Frontal cortex (tissue), 4 donors: ENCODE results near the gene UPF1. TPM values are rescaled to one million over a fixed set of nuclear protein-coding genes. Genes with fewer than 3 reads are reported as not detected.

Source experiments
- DNase-seq, 2 donors: peaks; one replicate each; pipeline ENCODE4 v3.0.0; 2012; ENCODE audit warnings: low spot score in 2 of 2
- FAIRE-seq: peaks from 2 replicates; lab custom pipeline; 2012; peaks lifted over from hg19 to GRCh38; lab: Jason Lieb, UNC
- total RNA-seq: library from RNA; depleted of rRNA; stranded (reverse); fragments of >200 nt; gene quantifications from one replicate; pipeline ENCODE4 v1.2.3, GENCODE V29; 2014
- donor health status: control.
- donor health status: control.
- donor health status: control.

Gene UPF1
- 38.3 TPM for total RNA-seq

DNA sequence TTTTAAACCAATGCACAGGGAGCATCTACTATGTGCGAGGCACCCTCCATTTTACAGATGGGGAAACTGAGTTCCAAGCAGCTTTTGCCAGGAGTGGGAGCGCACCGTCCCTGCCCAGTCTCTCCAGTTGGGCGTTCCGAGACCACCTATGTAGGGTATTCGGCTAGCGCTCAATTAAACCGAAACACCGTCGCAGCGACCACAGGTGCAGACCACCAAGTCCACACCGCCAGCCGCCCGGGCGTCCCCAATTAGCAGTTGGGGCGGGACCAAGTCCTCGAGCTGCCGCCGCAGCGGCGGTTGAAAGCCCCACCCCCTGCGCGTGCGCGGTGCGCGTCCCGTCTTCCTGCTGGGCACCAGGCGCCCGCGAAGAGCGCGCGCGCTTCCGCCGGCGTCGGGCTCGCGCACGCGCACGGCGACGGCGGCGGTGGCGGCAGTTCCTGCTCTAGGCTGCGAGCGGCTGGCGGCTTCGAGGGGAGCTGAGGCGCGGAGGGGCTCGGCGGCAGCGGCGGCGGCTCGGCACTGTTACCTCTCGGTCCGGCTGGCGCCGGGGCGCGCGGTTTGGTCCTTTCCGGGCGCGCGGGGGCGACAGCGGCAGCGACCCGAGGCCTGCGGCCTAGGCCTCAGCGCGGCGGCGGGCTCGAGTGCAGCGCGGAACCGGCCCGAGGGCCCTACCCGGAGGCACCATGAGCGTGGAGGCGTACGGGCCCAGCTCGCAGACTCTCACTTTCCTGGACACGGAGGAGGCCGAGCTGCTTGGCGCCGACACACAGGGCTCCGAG, at the start of gene UPF1:
Gene UPF1, plus strand, starts transcription at position 436 of the 782 bp plus-strand sequence. Its CDS starts 251 bp downstream, at position 687.
- DNase-seq (peak; percentile 95), FAIRE-seq (no peak)

DNA sequence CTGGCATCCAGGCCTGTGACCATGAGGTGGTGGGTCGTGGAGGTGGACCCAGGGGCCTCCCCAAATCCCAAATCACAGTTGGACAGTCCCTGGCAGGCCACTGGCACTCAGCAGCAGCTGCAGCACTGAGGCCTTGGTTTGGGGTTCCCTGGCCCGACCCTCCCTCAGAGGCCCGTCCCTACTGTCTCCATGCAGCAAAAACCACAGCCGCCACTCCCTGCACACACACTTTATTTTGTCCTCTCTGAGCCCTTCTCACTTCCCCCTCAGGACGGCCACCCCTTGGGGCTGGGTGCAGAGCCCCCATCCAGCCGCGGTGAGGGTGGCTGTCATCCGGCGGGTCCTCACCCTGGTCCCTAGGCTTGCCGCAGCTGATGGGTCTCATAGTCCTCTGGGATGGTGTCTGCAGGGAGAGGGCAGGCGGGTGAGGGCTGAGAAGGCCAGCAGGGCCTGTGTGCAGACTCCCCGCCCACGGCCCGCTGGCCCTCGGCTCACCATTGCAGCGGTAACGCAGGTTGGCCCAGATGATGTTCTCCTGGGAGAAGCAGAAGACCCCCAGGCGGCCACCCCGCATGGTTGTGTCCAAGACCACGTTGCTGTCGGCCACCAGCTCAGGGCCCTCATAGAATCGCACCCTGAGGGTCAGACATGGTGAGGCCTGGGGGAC, 49.1 kb upstream of the UPF1 start:
- no peak for DNase-seq
- FAIRE-seq, result no peak

DNA sequence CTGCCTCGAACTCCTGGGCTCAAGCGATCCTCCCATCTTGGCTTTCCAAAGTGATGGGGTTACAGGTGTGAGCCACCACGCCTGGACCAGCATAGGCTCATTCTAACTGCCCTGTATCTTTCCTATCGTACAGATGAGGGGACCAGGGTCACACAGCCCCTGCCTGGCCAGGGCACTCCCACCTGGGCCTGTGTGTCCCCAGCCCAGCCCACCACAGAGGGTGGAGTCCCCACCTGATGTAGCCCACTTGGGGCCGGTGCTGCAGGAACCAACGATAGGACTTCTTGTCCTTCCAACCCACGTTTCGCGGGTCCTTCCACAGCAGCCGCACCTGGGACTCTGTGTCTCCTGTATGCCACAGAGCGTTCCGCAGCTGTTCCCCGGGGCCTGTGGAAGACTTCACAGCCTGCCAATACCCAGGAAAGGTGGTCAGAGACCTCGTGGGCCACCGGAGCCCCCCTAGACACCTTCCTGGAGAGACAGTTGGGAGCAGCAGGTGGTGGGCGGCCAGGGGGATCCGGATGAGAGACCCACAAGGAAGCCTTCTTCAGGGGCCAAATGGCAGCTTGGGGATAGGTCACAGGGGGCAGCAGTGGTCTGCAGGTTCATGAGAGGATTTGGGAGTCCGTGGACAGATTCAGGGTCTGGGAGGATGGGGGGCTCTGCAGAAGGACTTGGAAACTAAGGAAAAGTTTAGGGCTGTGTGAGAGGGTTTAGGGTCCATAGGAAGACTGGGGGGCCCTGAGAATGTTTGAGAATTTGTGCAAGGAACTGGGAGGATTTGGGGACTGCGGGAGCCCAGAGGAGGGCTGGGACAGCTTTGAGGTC, 47.6 kb upstream of the UPF1 start:
- FAIRE-seq, result no peak
- DNase-seq, result no peak

DNA sequence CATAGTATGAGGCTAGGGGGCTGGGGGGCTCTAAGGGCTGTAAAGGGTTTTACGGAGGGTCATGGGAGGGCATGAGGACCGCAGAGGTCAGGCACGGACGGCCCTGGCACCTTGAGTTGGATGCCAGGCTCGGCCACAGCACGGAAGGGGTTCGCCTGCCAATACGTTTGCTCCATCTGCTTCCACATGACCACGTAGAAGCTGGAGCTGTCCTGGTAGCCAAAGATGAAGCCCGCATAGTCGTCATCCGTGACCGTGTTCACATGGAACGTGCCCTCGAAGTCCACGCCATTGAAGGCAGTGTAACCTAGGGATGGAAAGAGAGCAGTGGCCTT, 47.0 kb upstream of the UPF1 start:
- no peak for FAIRE-seq
- DNase-seq, result no peak

DNA sequence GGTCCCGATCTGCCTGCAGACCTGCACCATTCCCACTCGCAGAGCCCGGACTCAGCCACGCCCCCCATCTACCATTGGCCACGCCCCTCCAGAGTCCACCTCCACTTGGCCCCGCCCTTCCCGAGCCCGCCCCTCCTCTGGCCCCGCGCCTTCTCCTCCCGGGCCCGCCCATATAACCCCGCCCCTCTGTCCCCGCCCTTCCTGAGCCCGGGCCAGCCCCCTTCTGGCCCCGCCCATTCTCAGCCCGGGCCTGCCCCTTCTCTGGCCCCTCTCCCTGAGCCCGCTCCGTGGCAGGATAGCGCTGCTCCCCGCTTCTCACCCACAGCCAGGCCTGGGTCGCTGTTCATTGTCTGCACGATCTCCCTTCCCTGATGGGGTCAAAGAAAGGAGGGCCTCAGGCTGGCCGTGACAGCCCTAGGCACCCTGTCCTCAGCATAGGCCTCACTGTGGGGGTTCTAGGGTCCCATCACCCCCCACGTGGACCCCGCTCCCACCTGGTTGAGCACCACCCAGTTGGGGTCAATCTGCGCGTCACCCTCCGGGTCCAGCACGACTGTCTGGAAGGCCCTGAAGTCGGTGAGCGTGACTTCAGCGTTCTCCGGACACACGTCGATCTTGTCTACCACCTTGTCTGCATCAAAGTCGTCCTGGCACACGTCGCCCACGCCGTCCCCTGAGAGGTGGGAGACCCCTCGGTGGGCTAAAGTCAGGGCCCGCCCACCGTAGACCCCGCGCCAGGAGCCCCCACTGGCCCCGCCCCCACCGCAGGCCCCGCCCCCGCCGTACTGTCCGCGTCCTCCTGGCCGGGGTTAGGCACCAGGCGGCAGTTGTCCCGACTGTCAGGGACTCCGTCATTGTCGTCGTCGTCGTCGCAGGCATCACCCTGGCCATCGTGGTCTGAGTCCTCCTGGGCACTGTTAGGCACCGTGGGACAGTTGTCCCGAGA, 46.3 kb upstream of the UPF1 start:
- FAIRE-seq (no peak), DNase-seq (peak; percentile 65 to 86)

DNA sequence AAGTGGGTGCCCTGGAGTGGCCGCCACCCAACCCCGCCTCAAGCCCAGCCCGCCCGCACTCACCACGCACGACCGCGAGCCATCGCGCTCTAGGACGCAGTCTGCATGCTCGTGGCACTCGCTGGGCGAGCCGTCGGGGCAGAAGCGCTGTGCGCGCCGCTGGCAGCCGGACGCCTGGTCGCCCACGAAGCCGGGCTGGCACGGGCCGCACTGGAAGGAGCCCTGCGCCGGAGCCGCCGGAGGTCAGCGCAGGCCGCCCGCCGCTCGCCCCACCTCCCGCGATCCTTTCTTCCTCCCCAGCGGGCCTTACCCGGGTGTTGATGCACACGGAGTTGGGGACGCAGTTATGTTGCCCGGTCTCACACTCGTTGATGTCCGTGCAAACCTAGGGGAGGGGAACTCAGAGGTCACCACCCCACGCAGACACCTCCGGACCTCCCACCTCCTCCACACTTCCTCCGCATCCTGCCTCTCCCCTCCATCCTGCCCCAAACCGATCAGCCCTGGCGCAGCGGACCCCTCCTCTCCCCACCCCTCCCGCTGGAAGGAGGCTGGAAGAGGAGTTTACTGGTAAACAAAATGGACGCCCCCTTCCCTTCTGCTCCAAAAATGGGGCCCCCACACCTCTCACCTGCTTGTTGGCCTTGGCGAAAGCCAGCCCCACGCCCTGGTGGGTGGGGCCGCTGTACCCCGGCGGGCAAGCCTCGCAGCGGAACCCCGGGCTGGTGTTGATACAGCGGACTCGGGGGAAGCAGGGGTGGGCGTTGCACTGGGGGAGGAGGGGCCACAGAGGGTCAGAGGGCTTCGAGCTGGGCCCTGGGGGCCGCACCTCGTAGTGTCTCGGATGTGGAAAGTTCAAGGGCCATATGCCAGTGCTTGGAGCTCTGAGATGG, 43.0 kb upstream of the UPF1 start:
- FAIRE-seq (no peak), DNase-seq (no peak)

DNA sequence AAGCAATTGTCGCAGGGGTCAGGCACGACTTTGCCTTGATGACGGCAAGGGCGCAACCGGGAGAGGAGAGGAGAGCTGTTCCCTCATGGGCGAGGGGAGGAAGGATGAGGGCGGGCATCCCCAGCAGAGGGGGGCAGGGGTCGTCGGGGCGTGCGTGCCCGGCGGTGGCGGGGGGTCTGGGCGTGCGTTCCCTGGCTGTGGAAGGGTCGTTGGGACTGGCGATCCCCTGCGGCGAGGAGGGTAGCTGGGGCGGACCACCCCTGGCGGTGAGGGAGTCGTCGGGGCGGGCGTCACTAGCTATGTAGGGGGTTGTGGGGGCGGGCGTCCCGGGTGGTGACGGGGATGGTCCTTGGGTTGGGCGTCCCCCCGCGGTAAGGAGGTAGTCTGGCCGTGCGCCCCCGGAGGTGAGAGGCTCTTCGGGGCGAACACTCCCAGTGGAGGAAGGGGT, 42.3 kb upstream of the UPF1 start:
- DNase-seq, result no peak
- FAIRE-seq, result no peak

DNA sequence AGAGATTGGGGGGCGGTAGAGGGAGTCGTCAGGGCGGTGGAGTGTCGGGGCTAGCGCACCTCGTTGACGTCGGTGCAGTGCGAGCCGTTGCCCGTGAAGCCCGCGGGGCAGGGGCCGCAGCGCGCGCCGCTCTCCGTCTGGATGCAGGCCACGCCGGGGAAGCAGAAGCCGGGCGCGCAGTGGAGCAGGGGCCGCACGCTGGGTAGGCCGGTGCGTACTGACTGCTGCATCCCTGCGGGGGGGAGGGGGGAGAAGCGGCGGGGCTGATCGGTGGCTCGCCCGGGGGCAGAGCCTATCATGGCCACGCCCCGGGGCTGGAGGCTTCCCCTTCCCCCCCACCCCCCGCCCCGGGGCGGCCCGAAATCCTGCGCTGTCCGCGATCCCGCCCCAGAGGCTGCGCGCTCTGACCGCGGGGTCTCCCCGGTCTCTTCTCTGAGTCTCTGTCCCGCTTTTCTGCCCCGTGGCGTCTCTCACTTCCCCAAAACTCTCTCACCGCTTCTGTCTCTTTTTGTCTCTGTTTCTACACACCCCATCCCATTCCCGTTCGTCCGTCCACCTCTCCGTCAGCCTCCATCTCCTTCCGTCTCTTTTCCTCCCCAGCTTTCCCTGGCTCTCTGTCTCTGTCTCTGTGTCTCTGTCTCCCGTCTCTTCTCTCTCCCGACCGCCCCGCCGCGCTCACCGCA, 41.7 kb upstream of the UPF1 start:
- DNase-seq (no peak), FAIRE-seq (no peak)

DNA sequence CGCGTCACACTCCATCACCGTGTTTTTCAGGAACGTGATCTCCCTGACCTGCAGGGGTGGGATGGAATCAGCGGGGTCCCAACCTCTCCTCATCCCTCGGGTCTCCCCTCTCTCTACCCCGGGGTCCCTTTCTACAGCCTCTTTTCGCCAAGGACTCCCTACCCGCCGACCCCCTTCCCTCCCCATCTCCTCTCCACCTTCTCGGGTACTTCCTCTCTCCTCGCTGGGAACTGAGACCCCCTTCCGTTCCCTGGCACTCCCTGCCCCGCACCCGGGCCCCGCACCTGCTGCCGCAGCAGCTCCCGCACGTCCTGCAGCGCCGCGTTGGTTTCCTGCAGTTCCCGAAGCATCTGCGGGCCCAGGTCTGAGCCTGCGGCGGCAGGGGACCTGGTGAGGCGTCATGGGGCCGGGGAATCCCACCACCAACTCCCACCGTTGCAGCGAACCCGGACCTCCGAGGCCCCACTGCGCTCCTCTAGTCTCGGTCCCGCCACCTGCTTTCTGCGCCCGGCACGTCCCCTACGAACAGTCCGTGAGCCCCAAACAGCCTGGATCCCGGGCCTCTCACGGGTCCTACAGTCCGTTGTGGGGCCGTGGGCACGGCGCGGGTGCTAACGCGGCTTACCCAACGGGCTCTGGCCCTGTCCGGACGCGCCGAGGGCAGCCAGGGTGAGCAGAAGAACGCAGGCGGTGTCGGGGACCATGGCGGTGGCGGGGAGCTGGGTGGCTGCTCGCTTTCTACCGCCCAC, 41.0 kb upstream of the UPF1 start, which contains the start of gene COMP:
Gene COMP, minus strand, starts transcription at position 740 of the 749 bp plus-strand sequence. Its CDS starts 36 bp downstream, at position 704.
- no peak for FAIRE-seq
- no peak for DNase-seq

DNA sequence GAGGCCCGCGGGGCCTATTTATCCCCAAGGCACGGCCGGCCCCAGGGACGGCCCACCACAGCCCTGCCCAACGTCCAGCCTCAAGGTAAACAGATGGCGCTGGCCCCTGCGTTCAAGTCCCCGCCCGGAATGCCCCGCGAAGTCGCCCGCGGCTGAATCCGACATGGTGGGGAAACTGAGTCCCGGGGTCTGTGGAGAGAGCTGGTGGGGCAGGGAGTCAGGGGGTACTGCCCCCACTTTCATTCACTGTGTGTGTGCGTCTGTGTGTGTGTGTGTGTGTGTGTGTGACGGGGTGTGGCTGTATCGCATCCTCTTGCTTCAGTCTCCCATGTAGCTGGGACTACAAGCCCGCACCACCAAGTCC, 40.5 kb upstream of the UPF1 start:
- DNase-seq (no peak), FAIRE-seq (no peak)

DNA sequence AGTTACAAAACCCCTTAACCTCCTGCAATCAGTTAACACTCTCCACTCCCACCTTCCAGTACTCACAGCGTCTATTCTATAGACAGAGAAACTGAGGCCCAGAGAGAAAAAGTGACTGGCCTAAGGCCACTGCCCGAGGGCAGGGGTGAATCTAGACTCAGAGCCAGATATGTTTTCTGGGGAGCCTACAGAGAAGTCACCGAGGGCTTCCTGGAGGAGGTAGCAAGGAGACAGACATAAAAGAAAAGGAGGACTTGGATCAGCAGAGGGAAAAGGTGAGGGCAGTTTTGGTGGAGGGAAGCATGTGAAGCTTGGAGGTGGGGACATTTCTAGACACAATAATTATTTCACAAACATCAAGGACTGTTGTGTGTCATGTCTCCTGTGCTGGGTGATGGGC, 39.1 kb upstream of the UPF1 start:
- no peak for FAIRE-seq
- no peak for DNase-seq

DNA sequence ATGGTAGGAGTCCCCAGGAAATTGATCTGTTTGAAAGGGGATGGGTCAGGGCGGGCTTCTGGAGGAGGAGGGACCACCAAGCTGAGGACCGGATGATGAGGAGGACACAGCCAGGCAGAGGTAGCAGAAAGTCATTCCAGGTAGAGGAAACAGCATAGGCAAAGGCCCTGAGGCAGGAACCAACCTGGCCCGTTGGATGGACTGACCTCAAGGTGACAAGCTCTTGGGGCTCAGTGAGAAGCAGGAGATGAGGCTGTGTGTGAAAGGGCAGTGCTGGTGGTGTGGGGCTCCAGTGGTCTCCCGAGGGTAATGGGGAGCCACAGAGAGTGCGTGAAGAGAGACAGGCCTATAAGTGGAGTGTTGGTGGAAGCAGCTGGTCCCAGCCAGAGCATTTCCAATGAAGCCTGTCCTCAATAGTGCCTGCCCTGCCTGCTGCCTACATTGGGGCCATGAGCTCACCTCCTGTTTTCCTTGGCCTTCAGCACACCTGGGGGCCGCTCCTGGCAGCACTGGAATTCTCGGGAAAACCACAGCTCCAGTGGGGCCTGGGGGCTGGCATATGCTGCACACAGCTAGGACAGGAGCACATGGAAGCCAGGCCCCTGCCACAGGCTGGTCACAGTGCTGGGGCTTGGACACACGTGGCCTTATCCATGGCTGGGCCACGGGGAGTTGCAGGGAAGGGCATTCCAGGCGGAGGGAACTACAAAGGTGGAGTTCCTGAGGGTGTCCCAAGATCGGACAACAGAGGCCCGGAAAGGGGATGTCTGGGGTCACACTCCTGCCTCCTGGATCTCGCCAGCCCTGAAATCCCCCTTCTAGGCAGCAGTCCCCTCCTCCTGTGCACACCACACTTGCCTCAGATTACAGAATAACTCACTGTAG, 38.4 kb upstream of the UPF1 start:
- no peak for FAIRE-seq
- DNase-seq, result no peak

DNA sequence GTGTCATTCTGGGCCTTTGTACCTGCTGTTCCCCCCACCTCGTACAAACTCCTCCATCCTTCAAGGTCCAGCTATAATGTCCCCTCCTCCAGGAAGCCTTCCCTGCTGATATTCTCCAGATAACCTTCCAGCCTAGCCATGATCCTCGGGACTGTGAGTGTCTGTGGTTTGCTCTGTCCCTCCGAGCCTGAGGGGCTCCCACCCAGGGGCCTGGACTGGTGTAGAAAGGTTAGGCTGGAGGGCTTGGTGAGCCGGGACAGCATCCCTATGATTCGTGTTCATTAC, 37.8 kb upstream of the UPF1 start:
- no peak for DNase-seq
- no peak for FAIRE-seq

DNA sequence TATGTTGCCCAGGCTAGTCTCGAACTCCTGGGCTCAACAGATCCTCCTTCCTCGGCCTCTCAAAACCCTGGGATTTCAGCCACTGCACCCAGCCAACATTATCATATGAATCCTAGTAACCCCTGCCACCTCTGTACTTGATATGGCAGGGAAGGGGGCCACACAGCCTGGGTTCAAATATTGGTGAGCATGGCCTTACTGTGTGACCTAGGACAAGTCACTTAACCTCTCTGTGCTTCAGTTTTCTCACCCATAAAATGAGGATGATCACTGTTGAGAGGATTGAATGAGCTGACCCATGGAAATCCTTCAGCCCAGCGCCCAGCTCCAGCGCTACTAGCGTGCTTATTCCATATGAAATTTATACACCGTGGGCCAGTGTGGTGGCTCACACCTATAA, 37.1 kb upstream of the UPF1 start:
- DNase-seq (no peak), FAIRE-seq (no peak)

DNA sequence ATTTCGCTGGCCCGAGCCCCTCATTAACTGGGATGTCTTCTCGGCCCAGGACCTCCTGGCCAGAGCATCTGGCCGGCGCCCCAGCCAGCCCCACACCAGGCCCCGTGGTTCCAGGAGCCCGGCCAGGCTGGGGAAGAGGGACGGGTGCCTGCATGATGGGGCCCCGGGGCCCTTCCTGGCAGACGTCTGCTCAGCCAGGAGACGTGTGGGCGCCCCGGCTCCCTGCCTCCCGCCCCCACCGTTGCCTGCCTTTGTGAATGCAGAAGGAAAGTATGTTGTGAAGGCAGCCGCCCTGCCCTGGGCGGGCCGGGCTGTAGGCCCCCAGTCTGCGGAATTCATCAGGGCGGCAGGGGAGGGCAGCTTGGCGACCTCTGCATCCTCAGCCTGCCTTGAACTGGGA, 36.2 kb upstream of the UPF1 start:
- FAIRE-seq (no peak), DNase-seq (no peak)

DNA sequence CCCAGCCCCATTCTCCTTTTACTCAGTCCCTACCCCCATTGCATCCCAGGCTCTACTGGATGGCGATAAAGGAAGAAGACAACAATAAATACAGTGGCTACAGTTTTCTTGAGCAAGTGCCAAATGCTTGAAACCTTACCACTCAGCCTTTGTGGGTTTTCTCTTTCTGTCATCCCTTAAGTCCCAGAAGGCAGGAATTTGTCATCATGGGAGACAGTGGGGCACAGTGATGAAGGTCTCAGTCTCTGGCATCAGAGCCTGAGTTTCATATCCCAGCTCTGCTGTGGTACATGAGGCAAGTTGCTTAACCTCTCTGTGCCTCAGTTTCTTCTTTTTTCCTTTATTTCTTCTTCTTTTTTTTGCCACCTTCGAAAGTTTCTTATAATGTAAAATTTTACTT, 35.5 kb upstream of the UPF1 start:
- DNase-seq, result no peak
- no peak for FAIRE-seq
